ENCODE data around the gene HIP1. TPM values are rescaled to one million over a fixed set of nuclear protein-coding genes. Genes with fewer than 3 reads are reported as not detected.

The HIP1 gene
- total and polyA plus RNA-seq, 9 of the 15 experiments (the other 6 are each of a cell fraction or from before 2014, with no cell fraction given) = 2.4 to 13.7 (median 9.5) TPM

DNA sequence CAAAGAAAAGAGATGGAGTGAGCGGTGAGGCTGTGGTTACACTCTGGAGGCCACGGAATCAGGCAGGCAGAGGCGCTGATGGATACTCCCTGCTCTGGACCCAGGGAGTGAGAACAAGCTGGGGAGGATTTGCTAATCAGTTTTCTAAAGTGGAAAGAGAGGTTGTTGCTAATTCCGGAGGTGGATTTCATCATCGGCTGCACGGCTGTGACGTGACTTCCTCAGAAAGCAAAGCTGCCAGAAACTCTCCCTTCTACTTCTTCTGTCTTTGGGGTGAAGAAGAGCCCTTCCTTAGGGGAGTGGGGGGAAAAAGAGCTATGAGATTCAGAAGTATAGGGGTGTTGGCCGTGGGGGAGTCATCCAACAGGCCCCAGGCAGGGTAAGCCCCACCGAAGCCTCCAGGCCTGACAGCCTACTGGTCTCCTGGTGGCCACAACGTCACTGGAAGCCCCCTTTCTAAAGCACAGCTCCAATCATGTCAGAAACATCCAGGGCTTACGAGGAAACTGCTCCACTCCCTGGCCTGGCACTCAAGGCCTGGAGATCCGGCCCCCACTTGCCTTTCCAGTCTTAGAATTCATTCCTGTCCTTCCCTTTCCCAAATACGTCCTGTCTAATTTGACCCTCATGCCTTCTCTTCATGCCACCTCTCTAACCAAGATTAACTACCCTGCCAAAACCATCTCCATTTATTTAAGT, 114.5 kb downstream of the HIP1 start (continued):
- TF ChIP-seq, protein P1, sequence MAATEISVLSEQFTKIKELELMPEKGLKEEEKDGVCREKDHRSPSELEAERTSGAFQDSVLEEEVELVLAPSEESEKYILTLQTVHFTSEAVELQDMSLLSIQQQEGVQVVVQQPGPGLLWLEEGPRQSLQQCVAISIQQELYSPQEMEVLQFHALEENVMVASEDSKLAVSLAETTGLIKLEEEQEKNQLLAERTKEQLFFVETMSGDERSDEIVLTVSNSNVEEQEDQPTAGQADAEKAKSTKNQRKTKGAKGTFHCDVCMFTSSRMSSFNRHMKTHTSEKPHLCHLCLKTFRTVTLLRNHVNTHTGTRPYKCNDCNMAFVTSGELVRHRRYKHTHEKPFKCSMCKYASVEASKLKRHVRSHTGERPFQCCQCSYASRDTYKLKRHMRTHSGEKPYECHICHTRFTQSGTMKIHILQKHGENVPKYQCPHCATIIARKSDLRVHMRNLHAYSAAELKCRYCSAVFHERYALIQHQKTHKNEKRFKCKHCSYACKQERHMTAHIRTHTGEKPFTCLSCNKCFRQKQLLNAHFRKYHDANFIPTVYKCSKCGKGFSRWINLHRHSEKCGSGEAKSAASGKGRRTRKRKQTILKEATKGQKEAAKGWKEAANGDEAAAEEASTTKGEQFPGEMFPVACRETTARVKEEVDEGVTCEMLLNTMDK (IDR thresholded peaks at IDR 0.05; ENCODE audit: borderline replicate concordance, insufficient read depth, low read depth, low read length, poor library complexity, severe bottlenecking) = no peak
- TF ChIP-seq, protein P2, sequence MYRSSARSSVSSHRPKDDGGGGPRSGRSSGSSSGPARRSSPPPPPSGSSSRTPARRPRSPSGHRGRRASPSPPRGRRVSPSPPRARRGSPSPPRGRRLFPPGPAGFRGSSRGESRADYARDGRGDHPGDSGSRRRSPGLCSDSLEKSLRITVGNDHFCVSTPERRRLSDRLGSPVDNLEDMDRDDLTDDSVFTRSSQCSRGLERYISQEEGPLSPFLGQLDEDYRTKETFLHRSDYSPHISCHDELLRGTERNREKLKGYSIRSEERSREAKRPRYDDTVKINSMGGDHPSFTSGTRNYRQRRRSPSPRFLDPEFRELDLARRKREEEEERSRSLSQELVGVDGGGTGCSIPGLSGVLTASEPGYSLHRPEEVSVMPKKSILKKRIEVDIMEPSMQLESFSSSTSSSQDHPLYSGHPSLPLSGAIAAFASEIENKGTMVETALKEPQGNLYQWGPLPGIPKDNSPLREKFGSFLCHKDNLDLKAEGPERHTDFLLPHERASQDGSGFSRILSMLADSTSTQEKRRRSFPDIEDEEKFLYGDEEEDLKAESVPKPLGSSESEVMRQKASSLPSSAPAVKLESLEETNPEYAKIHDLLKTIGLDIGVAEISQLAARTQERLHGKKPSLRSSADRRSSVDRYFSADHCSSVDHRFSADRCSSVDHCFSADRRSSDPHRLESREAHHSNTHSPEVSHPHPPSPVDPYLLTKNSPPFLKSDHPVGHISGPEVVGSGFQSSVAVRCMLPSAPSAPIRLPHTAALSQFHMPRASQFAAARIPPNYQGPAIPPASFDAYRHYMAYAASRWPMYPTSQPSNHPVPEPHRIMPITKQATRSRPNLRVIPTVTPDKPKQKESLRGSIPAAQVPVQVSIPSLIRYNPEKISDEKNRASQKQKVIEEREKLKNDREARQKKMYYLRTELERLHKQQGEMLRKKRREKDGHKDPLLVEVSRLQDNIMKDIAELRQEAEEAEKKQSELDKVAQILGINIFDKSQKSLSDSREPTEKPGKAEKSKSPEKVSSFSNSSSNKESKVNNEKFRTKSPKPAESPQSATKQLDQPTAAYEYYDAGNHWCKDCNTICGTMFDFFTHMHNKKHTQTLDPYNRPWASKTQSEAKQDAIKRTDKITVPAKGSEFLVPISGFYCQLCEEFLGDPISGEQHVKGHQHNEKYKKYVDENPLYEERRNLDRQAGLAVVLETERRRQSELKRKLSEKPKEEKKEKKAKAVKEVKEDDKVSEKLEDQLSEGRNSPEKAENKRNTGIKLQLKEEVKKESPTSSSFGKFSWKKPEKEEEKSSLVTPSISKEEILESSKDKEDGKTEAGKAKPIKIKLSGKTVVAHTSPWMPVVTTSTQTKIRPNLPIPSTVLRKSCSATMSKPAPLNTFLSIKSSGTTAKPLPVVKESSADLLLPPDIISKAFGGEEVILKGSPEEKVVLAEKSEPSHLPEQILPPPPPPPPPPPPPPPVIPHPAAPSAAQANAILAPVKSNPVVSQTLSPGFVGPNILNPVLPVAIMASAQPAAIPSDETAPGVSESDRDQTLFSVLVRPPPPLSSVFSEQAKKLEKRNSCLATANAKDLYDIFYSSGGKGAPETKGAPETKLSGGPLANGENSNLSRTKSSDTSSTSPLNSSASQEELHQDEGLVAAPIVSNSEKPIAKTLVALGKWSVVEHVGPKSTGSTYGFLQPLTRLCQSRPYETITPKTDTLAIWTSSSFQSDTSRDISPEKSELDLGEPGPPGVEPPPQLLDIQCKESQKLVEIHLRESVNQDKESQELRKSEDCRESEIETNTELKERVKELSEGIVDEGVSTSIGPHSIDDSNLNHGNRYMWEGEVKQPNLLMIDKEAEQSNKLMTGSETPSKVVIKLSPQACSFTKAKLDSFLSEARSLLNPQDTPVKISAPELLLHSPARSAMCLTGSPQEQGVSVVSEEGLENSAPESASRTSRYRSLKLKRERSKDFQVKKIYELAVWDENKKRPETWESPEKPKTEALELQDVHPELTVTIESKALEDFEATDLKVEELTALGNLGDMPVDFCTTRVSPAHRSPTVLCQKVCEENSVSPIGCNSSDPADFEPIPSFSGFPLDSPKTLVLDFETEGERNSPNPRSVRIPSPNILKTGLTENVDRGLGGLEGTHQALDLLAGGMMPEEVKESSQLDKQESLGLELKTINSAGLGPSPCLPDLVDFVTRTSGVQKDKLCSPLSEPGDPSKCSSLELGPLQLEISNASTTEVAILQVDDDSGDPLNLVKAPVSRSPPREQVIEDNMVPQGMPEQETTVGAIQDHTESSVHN (IDR thresholded peaks at IDR 0.05; ENCODE audit: borderline replicate concordance in 1 of 2, low read depth in 1 of 2) = peak; percentile 66 to 78; a peak in 1 of 4 replicates
- TF ChIP-seq POLR2A (conservative IDR thresholded peaks at IDR 0.05) = no peak
- TF ChIP-seq PYGO2 (tag; IDR thresholded peaks at IDR 0.05) = 0 out of 2 replicates have a peak, but pooled peaks have one; percentile 69
- TF ChIP-seq NR3C1 (CRISPR knock-in tag; IDR thresholded peaks at IDR 0.05) = no peak
- no peak for TF ChIP-seq WHSC1 (IDR thresholded peaks at IDR 0.05; ENCODE audit: low read length)
- TF ChIP-seq ZNF780A (CRISPR knock-in tag; IDR thresholded peaks at IDR 0.05) = no peak
- TF ChIP-seq ARHGAP35 (IDR thresholded peaks at IDR 0.05; ENCODE audit: partially characterized antibody) = no peak
- TF ChIP-seq PURB (CRISPR knock-in tag; IDR thresholded peaks at IDR 0.05; ENCODE audit: low read depth) = no peak
- no peak; the same call in 1 of the 2 replicates for TF ChIP-seq RNF2 (IDR thresholded peaks at IDR 0.05)
- TF ChIP-seq, protein P3, sequence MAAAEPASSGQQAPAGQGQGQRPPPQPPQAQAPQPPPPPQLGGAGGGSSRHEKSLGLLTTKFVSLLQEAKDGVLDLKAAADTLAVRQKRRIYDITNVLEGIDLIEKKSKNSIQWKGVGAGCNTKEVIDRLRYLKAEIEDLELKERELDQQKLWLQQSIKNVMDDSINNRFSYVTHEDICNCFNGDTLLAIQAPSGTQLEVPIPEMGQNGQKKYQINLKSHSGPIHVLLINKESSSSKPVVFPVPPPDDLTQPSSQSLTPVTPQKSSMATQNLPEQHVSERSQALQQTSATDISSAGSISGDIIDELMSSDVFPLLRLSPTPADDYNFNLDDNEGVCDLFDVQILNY (CRISPR knock-in tag; IDR thresholded peaks at IDR 0.05) = no peak
- TF ChIP-seq MAFK (IDR thresholded peaks at IDR 0.05; ENCODE audit: low read length) = peak; percentile 32; the same call in 1 of the 2 replicates
- TF ChIP-seq, protein P4, sequence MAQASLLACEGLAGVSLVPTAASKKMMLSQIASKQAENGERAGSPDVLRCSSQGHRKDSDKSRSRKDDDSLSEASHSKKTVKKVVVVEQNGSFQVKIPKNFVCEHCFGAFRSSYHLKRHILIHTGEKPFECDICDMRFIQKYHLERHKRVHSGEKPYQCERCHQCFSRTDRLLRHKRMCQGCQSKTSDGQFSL (CRISPR knock-in tag; IDR thresholded peaks at IDR 0.05) = no peak
- TF ChIP-seq, protein P4 (tag; IDR thresholded peaks at IDR 0.05) = peak in 1 of 2 experiments; percentile 75; a peak in 2 of 4 replicates
- TF ChIP-seq HMG20A (CRISPR knock-in tag; conservative IDR thresholded peaks at IDR 0.05) = no peak
- TF ChIP-seq SMARCE1 (IDR thresholded peaks at IDR 0.05) = peak; percentile 68; the same call in 1 of the 2 replicates
- TF ChIP-seq C11orf30 (IDR thresholded peaks at IDR 0.05; ENCODE audit: low read depth) = no peak
